GM10266 (cell line): ENCODE data around the gene TTC23.
A peak's percentile ranks its signal among the peaks of the same experiment; 100 is the strongest.

Source experiments
- DNase-seq: peaks from one replicate; pipeline ENCODE4 v3.0.0; 2012; ENCODE audit errors: extremely low spot score
- TF ChIP-seq, protein P1 (sequence below): IDR thresholded peaks from 2 replicates; pipeline ENCODE4 v1.5.1; 2012; ENCODE audit warnings: mild to moderate bottlenecking, low read depth; ENCODE audit not compliant: control insufficient read depth, insufficient read depth; ENCODE audit errors: missing control alignments

Gene TTC23

DNA sequence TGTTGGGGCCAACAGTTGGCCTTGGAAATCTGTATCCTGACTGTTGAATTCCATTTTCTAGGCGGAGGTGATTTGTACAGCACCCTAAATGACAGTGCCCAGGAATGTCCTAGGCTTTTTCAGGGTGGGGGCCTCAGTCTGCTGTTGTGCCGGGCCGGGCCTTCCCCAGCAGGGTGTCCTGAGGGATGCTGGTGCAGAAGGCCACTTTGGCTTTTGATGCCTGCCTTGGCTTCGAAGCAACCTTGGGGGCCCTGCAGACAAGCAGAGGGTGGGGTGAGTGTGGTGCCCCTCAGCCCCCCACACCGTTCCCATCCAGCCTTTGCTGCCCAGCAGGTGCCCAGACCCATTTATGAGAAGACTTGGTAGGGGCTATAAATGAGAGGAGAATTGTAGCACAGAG lies 111.5 kb downstream of the TTC23 start:
- DNase-seq: no peak
- TF ChIP-seq, protein P1, sequence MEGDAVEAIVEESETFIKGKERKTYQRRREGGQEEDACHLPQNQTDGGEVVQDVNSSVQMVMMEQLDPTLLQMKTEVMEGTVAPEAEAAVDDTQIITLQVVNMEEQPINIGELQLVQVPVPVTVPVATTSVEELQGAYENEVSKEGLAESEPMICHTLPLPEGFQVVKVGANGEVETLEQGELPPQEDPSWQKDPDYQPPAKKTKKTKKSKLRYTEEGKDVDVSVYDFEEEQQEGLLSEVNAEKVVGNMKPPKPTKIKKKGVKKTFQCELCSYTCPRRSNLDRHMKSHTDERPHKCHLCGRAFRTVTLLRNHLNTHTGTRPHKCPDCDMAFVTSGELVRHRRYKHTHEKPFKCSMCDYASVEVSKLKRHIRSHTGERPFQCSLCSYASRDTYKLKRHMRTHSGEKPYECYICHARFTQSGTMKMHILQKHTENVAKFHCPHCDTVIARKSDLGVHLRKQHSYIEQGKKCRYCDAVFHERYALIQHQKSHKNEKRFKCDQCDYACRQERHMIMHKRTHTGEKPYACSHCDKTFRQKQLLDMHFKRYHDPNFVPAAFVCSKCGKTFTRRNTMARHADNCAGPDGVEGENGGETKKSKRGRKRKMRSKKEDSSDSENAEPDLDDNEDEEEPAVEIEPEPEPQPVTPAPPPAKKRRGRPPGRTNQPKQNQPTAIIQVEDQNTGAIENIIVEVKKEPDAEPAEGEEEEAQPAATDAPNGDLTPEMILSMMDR: no peak

- TF ChIP-seq, protein P1: no peak
- no peak for DNase-seq
Observed at GRCh38 chr15:99137111-99137546, 112.3 kb downstream of the TTC23 start.

- DNase-seq: peak; percentile 37
Observed at GRCh38 chr15:99135194-99135593, 114.2 kb downstream of the TTC23 start.

GRCh38 chr15:99134317-99134821 lies 115.0 kb downstream of the TTC23 start:
- TF ChIP-seq, protein P1: no peak
- no peak for DNase-seq

More at GRCh38 chr15:99135194-99135593, 114.2 kb downstream of the TTC23 start:
- TF ChIP-seq, protein P1: no peak

DNA sequence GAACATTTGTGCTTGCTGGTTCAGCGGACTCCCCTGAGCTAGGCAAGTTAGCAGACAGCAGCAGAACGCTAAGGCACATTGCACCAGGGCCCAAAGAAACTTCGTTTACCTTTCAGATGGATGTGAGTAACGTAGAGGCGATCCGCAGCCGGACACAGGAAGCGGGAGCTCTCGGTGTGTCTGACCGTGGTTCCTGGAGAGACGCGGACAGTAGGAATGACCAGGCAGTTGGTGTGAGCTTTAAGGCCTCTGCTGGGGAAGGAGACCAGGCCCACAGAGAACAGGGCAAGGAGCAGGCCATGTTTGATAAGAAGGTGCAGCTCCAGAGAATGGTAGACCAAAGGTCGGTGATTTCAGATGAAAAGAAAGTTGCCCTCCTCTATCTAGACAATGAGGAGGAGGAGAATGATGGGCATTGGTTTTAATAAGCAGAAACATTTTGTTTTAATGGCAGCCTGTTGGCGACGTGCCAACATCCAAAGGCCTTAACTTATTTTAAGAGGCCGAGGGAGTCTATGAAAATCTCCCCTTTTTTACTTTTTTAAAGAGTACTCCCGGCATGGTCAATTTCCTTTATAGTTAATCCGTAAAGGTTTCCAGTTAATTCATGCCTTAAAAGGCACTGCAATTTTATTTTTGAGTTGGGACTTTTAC lies 116.6 kb downstream of the TTC23 start:
- TF ChIP-seq, protein P1: no peak
- DNase-seq: no peak

GRCh38 chr15:99132122-99132521 lies 117.3 kb downstream of the TTC23 start:
- TF ChIP-seq, protein P1: no peak
- DNase-seq: no peak

DNA sequence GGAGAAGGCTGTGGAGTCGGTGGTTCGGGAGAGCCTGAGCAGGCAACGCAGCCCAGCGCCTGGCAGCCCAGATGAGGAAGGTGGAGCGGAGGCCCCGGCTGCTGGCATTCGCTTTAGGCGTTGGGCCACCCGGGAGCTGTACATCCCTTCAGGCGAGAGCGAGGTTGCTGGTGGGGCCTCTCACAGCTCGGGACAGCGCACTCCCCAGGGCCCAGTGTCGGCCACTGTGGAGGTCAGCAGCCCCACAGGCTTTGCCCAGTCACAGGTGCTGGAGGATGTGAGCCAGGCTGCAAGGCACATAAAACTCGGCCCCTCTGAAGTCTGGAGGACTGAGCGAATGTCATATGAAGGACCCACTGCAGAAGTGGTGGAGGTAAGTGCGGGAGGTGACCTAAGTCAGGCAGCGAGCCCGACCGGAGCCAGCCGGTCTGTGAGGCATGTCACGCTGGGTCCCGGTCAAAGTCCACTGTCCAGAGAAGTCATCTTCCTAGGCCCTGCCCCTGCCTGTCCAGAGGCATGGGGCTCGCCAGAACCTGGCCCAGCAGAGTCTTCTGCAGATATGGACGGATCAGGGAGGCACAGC lies 117.8 kb downstream of the TTC23 start:
- TF ChIP-seq, protein P1: no peak
- DNase-seq: no peak
